Activated CD8-positive, alpha-beta memory T cell treated with anti-CD3 and anti-CD28 coated beads, Interleukin-2, amount 10 ng/mL, durations not matched to agents 7 days and 5 days (primary cell): Measurements from ENCODE around the gene NCAM2. TPM values are rescaled to one million over a fixed set of nuclear protein-coding genes. Genes with fewer than 3 reads are reported as not detected.

Source experiments
- ATAC-seq: fragments of 150-1000 bp; cut with Tn5 transposase; one replicate; pipeline ENCODE4 v1.10.0; 2021; ENCODE audit warnings: moderate library complexity
- CTCF ChIA-PET: fragments of 350-600 bp; sonication (Branson Sonifier 250); formaldehyde crosslinking; loops from one replicate; lab custom pipeline; 2021; ENCODE audit warnings: antibody characterized with exemption; lab: Charles Lee
- DNase-seq: peaks from one replicate; pipeline ENCODE4 v3.0.0-alpha.2; 2020
- H3K27ac Mint-ChIP-seq: one replicate; pipeline ENCODE4 v1.8.0; 2021; ENCODE audit warnings: mild to moderate bottlenecking, mixed read lengths
- H3K27me3 Mint-ChIP-seq: one replicate; pipeline ENCODE4 v1.8.0; 2021; ENCODE audit warnings: mixed read lengths
- H3K36me3 Mint-ChIP-seq: one replicate; pipeline ENCODE4 v1.8.0; 2021; ENCODE audit warnings: mild to moderate bottlenecking, mixed read lengths
- H3K4me1 Mint-ChIP-seq: one replicate; pipeline ENCODE4 v1.8.0; 2021; ENCODE audit warnings: mixed read lengths
- H3K4me3 Mint-ChIP-seq: one replicate; pipeline ENCODE4 v1.8.0; 2021; ENCODE audit warnings: mild to moderate bottlenecking, moderate library complexity, mixed read lengths
- H3K9me3 Mint-ChIP-seq: one replicate; pipeline ENCODE4 v1.8.0; 2022; ENCODE audit warnings: low read depth, mixed read lengths
- total RNA-seq, 2 experiments: library from RNA; stranded (reverse); gene quantifications; one replicate each; pipeline ENCODE4 v1.2.3, GENCODE V29; 2021

Gene NCAM2
- total RNA-seq, 2 experiments from 2014 or later: not detected

DNA sequence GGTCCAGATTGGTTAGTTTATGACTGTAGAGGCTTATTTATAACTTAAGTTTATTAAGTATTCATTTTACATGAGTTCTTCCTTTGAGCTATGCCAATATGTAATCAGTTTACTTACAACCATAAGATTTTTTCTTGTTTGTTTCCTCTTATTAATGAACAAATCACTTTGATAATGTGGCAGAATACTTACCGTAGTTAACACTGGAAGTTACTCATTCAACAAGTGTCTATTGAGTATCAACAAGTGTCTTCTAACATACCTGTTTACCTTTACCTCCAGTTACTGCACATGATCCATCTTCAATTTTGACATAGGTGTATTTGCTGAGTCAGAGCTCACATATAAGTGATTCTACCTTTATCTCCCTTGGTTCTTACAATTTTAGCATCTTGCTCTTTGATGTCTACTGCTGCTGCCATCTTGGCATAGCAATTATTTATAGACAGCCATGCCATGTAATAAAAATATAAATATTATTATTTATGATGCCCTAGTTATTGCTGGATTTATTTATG lies 205.7 kb downstream of the NCAM2 start:
- ATAC-seq (no peak), DNase-seq (no peak)
- H3K9me3 Mint-ChIP-seq: peaks cover 2% of the 10 kb centered on the region
- no peaks in the 10 kb centered on the region for H3K27me3 Mint-ChIP-seq
- CTCF ChIA-PET: no interaction called here
- no peaks in the 10 kb centered on the region for H3K36me3 Mint-ChIP-seq
- no peak overlapping the region for H3K27ac Mint-ChIP-seq
- peaks cover 18% of the 10 kb centered on the region for H3K4me1 Mint-ChIP-seq
- no peak overlapping the region for H3K4me3 Mint-ChIP-seq

- Mint-ChIP-seq H3K4me3 (no peak overlapping the region), H3K4me1 (peaks cover 13% of the 10 kb centered on the region)
- CTCF ChIA-PET: no interaction called here
Measured at GRCh38 chr21:21204366-21204996, 206.3 kb downstream of the NCAM2 start.

GRCh38 chr21:21205604-21206003 lies 207.4 kb downstream of the NCAM2 start:
- no peak for DNase-seq
- CTCF ChIA-PET: no interaction called here
- no peaks in the 10 kb centered on the region for H3K9me3 Mint-ChIP-seq
- H3K27me3 Mint-ChIP-seq: no peaks in the 10 kb centered on the region
- no peak overlapping the region for H3K4me3 Mint-ChIP-seq
- H3K36me3 Mint-ChIP-seq: no peaks in the 10 kb centered on the region
- H3K4me1 Mint-ChIP-seq: peaks cover 7% of the 10 kb centered on the region
- no peak for ATAC-seq
- no peak overlapping the region for H3K27ac Mint-ChIP-seq

More at GRCh38 chr21:21204366-21204996, 206.3 kb downstream of the NCAM2 start:
- ATAC-seq (no peak), DNase-seq (no peak)
- Mint-ChIP-seq H3K27me3 (no peaks in the 10 kb centered on the region), H3K9me3 (no peaks in the 10 kb centered on the region), H3K27ac (no peak overlapping the region), H3K36me3 (no peaks in the 10 kb centered on the region)

GRCh38 chr21:21210552-21210951 lies 212.3 kb downstream of the NCAM2 start:
- Mint-ChIP-seq H3K4me3 (no peak overlapping the region), H3K27me3 (no peaks in the 10 kb centered on the region), H3K4me1 (no peaks in the 10 kb centered on the region), H3K27ac (no peak overlapping the region), H3K9me3 (peaks cover 4% of the 10 kb centered on the region), H3K36me3 (no peaks in the 10 kb centered on the region)
- no peak for DNase-seq
- CTCF ChIA-PET: no interaction called here
- ATAC-seq: no peak

GRCh38 chr21:21213297-21213696 lies 215.1 kb downstream of the NCAM2 start:
- no peak for DNase-seq
- H3K27me3 Mint-ChIP-seq: no peaks in the 10 kb centered on the region
- H3K27ac Mint-ChIP-seq: no peak overlapping the region
- H3K4me3 Mint-ChIP-seq: no peak overlapping the region
- H3K4me1 Mint-ChIP-seq: no peaks in the 10 kb centered on the region
- CTCF ChIA-PET: no interaction called here
- no peak for ATAC-seq
- no peaks in the 10 kb centered on the region for H3K36me3 Mint-ChIP-seq
- peaks cover 4% of the 10 kb centered on the region for H3K9me3 Mint-ChIP-seq

GRCh38 chr21:21216047-21216446 lies 217.8 kb downstream of the NCAM2 start:
- Mint-ChIP-seq H3K36me3 (no peaks in the 10 kb centered on the region), H3K27ac (no peak overlapping the region), H3K4me3 (no peak overlapping the region), H3K9me3 (peaks cover 4% of the 10 kb centered on the region), H3K27me3 (no peaks in the 10 kb centered on the region), H3K4me1 (no peaks in the 10 kb centered on the region)
- ATAC-seq: no peak
- CTCF ChIA-PET: interaction anchor here (0.9 kb wide), 1 partner anchor 9 kb away, joined by 3 read pairs; no protein-coding TSS in a partner anchor
- DNase-seq: no peak

GRCh38 chr21:21226472-21226871 lies 228.3 kb downstream of the NCAM2 start:
- Mint-ChIP-seq H3K27me3 (no peaks in the 10 kb centered on the region), H3K4me3 (no peak overlapping the region), H3K4me1 (no peaks in the 10 kb centered on the region), H3K9me3 (peaks cover 4% of the 10 kb centered on the region), H3K27ac (no peak overlapping the region), H3K36me3 (no peaks in the 10 kb centered on the region)
- CTCF ChIA-PET: no interaction called here
- ATAC-seq (no peak), DNase-seq (no peak)

DNA sequence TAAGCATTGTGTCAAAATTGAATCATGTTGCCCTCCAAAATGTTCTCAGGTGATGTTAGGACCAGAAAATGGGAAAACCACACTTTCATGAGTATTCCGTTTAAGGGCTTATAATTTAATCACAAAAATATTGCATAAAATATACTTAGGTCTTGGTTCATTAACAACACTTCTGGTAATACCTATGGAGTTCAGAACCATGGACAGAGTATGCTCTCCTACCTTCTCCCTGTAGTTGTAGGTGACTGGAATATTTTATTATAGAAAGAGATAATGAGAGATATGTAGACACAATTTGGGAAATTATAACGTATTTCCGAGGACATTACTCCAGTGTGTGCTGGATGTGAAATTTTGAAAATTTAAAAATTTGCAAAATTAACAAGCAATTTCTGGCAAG lies 232.5 kb downstream of the NCAM2 start:
- DNase-seq: no peak
- Mint-ChIP-seq H3K4me1 (no peaks in the 10 kb centered on the region), H3K27me3 (no peaks in the 10 kb centered on the region), H3K9me3 (peaks cover 4% of the 10 kb centered on the region), H3K4me3 (no peak overlapping the region), H3K36me3 (no peaks in the 10 kb centered on the region), H3K27ac (no peak overlapping the region)
- no peak for ATAC-seq
- CTCF ChIA-PET: no interaction called here

DNA sequence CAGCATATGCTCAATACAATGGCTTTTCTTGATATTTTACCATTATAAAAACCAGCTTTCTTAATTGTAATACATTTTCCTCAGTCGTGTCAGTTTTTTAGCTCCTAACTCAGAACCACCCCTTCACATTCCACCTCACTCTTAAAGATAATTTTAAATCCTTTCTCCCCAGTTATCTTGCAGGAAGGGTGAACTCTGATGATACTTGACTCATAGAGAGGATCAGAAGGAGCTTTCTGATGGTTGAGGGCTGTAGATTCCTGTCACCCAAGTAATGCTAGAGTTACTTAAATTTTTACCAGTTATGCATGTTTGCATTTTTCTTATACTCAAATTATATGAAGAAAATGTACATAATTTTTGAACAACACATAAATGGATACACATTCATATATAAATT lies 233.7 kb downstream of the NCAM2 start:
- no peak overlapping the region for H3K27ac Mint-ChIP-seq
- H3K36me3 Mint-ChIP-seq: no peaks in the 10 kb centered on the region
- H3K27me3 Mint-ChIP-seq: no peaks in the 10 kb centered on the region
- CTCF ChIA-PET: no interaction called here
- no peak overlapping the region for H3K4me3 Mint-ChIP-seq
- no peak for ATAC-seq
- H3K4me1 Mint-ChIP-seq: no peaks in the 10 kb centered on the region
- DNase-seq: no peak
- peaks cover 2% of the 10 kb centered on the region for H3K9me3 Mint-ChIP-seq

GRCh38 chr21:21232320-21232719 lies 234.1 kb downstream of the NCAM2 start:
- H3K36me3 Mint-ChIP-seq: no peaks in the 10 kb centered on the region
- no peak overlapping the region for H3K4me3 Mint-ChIP-seq
- CTCF ChIA-PET: no interaction called here
- no peaks in the 10 kb centered on the region for H3K4me1 Mint-ChIP-seq
- no peak for DNase-seq
- H3K27me3 Mint-ChIP-seq: no peaks in the 10 kb centered on the region
- H3K27ac Mint-ChIP-seq: no peak overlapping the region
- no peak for ATAC-seq
- peaks cover 2% of the 10 kb centered on the region for H3K9me3 Mint-ChIP-seq

DNA sequence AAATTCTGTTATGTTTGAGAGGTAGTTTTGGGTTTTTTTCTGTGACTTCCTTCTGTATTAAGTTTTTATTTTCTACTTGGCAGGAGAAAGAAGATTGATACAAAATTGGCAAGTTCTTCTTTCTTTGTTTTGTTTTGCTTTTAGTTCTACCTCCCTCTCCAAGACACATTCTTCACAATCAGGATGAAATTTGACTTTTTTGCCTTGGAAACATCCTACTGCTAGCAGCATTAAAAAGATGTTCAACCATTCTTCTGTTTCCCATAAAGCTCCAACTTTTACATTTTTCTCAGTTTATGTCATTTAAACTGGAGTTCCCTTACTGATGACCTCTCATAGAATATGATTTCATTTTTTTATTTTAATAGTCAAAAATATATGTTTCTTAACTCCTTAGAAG lies 234.8 kb downstream of the NCAM2 start:
- no peaks in the 10 kb centered on the region for H3K27me3 Mint-ChIP-seq
- H3K4me3 Mint-ChIP-seq: no peak overlapping the region
- peaks cover 2% of the 10 kb centered on the region for H3K9me3 Mint-ChIP-seq
- ATAC-seq: no peak
- H3K4me1 Mint-ChIP-seq: no peaks in the 10 kb centered on the region
- no peak for DNase-seq
- no peaks in the 10 kb centered on the region for H3K36me3 Mint-ChIP-seq
- H3K27ac Mint-ChIP-seq: no peak overlapping the region
- CTCF ChIA-PET: no interaction called here

DNA sequence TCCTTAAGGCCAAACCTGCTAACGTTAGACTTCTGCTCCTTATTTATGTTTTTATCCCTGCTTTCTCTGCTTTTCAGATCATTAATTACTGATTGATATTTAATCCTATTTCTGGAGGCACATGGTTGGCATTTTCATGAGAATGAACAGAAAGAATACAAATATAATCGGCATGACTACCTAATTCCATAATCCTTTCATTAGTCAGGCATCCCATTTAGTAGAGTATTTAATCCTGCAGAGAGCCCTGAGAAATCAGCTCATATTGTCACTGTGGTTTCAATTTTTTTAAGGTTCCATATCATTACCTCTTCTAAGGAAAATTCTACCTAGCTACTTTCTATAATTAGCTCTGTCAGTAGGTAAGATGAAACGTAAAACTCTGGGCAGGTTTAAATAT lies 238.8 kb downstream of the NCAM2 start:
- no peak for ATAC-seq
- no peak overlapping the region for H3K27ac Mint-ChIP-seq
- CTCF ChIA-PET: no interaction called here
- DNase-seq: no peak
- no peak overlapping the region for H3K4me3 Mint-ChIP-seq
- peaks cover 2% of the 10 kb centered on the region for H3K9me3 Mint-ChIP-seq
- no peaks in the 10 kb centered on the region for H3K27me3 Mint-ChIP-seq
- H3K4me1 Mint-ChIP-seq: no peaks in the 10 kb centered on the region
- no peaks in the 10 kb centered on the region for H3K36me3 Mint-ChIP-seq

GRCh38 chr21:21238629-21239400 lies 240.6 kb downstream of the NCAM2 start:
- ATAC-seq (no peak), DNase-seq (no peak)
- Mint-ChIP-seq H3K36me3 (no peaks in the 10 kb centered on the region), H3K4me1 (no peaks in the 10 kb centered on the region), H3K4me3 (no peak overlapping the region), H3K9me3 (peaks cover 2% of the 10 kb centered on the region), H3K27ac (no peak overlapping the region), H3K27me3 (no peaks in the 10 kb centered on the region)
- CTCF ChIA-PET: no interaction called here

DNA sequence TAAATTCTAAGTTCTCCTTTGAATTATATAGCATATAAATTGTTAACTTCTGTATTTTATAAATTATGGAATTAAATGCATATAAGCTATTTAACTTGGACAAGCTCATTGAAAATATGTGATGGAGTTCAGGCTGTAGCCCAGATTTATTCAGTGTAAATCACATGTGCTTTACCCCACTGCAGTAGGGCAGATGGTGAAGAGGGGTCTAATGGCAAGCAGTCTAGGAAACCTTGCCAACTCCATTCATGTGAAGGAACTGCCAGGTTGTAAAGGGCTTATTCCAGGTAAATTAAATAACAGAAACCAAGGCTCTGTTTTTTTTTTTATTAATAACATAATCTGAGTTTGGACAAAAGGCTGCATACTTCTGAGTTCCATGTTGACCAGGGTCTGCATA lies 243.2 kb downstream of the NCAM2 start:
- no peaks in the 10 kb centered on the region for H3K36me3 Mint-ChIP-seq
- DNase-seq (no peak), ATAC-seq (no peak)
- no peaks in the 10 kb centered on the region for H3K27me3 Mint-ChIP-seq
- H3K4me1 Mint-ChIP-seq: no peaks in the 10 kb centered on the region
- no peak overlapping the region for H3K4me3 Mint-ChIP-seq
- CTCF ChIA-PET: no interaction called here
- no peak overlapping the region for H3K27ac Mint-ChIP-seq
- peaks cover 5% of the 10 kb centered on the region for H3K9me3 Mint-ChIP-seq
